ENCODE measurements around the gene SRRM3. TPM values are rescaled to one million over a fixed set of nuclear protein-coding genes. Genes with fewer than 3 reads are reported as not detected.

Gene SRRM3
- total RNA-seq, 4 donors from 2014 or later, result 0.22 to 3.1 (median 2.4) TPM

- H3K36me3 ChIP-seq, result no peaks in the 10 kb centered on the region
- H3K27ac ChIP-seq, result no peak overlapping the region
- H3K4me1 ChIP-seq, result peaks cover 0 to 23% (median 12%) of the 10 kb centered on the region in 4 donors
- TF ChIP-seq CTCF (IDR thresholded peaks at IDR 0.05) (peak in 4 of 5 experiments; percentile 31 to 55 (median 48)), POLR2A (IDR thresholded peaks at IDR 0.05) (no peak), EP300 (IDR thresholded peaks at IDR 0.05) (no peak)
- H3K9me3 ChIP-seq, result peaks cover 0 to 3% (median 0%) of the 10 kb centered on the region in 4 donors
- DNase-seq (ENCODE audit: low spot score in 2 of 2), result peak in 1 of 2 donors; percentile 30
- no peak overlapping the region for H3K4me3 ChIP-seq
- WGBS, 2 donors, result 64 to 68% methylated on average over 7 of the region's 7 CpGs
- peaks cover 0 to 56% of the 10 kb centered on the region in 2 donors for H3K27me3 ChIP-seq
Measured at GRCh38 chr7:76262683-76263402, 61.1 kb downstream of the SRRM3 start.

- Histone ChIP-seq H3K4me1 (peaks cover 0 to 24% (median 5%) of the 10 kb centered on the region in 4 donors), H3K27me3 (peaks cover 0 to 56% of the 10 kb centered on the region in 2 donors), H3K4me3 (no peak overlapping the region), H3K36me3 (no peaks in the 10 kb centered on the region), H3K27ac (no peak overlapping the region), H3K9me3 (peaks cover 0 to under 1% (median 0%) of the 10 kb centered on the region in 4 donors)
- 90 to 97% methylated on average over 7 of the region's 7 CpGs for WGBS, 2 donors
- TF ChIP-seq EP300 (IDR thresholded peaks at IDR 0.05), result no peak
- no peak for TF ChIP-seq POLR2A (IDR thresholded peaks at IDR 0.05)
- no peak for TF ChIP-seq CTCF (IDR thresholded peaks at IDR 0.05)
- no peak for DNase-seq (ENCODE audit: low spot score in 2 of 2)
Measured at GRCh38 chr7:76265299-76265698, 63.6 kb downstream of the SRRM3 start.

- DNase-seq (ENCODE audit: low spot score in 2 of 2), result no peak
- no peaks in the 10 kb centered on the region for H3K36me3 ChIP-seq
- H3K27me3 ChIP-seq, result peaks cover 4 to 52% of the 10 kb centered on the region in 2 donors
- WGBS, 2 donors, result 2 to 5% methylated on average over 6 to 24 of the region's 68 CpGs
- H3K27ac ChIP-seq, result no peak overlapping the region
- H3K4me3 ChIP-seq, result peak overlapping the region in 2 of 4 donors; percentile 22 to 38
- no peaks in the 10 kb centered on the region for H3K9me3 ChIP-seq
- H3K4me1 ChIP-seq, result peaks cover 0 to 21% (median 5%) of the 10 kb centered on the region in 4 donors
- TF ChIP-seq POLR2A (IDR thresholded peaks at IDR 0.05) (no peak), EP300 (IDR thresholded peaks at IDR 0.05) (no peak), CTCF (IDR thresholded peaks at IDR 0.05) (no peak)
Measured at GRCh38 chr7:76267107-76267893, 65.6 kb downstream of the SRRM3 start.

GRCh38 chr7:76267894-76268183 lies 66.1 kb downstream of the SRRM3 start:
- no peak overlapping the region for H3K27ac ChIP-seq
- TF ChIP-seq EP300 (IDR thresholded peaks at IDR 0.05), result no peak
- no peak for TF ChIP-seq CTCF (IDR thresholded peaks at IDR 0.05)
- no peak for TF ChIP-seq POLR2A (IDR thresholded peaks at IDR 0.05)
- no peak overlapping the region for H3K4me3 ChIP-seq
- peaks cover 4 to 56% of the 10 kb centered on the region in 2 donors for H3K27me3 ChIP-seq
- no peaks in the 10 kb centered on the region for H3K9me3 ChIP-seq
- WGBS, 2 donors, result 19 to 26% methylated on average over 4 of the region's 4 CpGs
- H3K36me3 ChIP-seq, result no peaks in the 10 kb centered on the region
- H3K4me1 ChIP-seq, result peaks cover 0 to 21% (median 5%) of the 10 kb centered on the region in 4 donors
- no peak for DNase-seq (ENCODE audit: low spot score in 2 of 2)

- no peak for DNase-seq (ENCODE audit: low spot score in 2 of 2)
- no peak for TF ChIP-seq POLR2A (IDR thresholded peaks at IDR 0.05)
- no peak for TF ChIP-seq CTCF (IDR thresholded peaks at IDR 0.05)
- TF ChIP-seq EP300 (IDR thresholded peaks at IDR 0.05), result no peak
- Histone ChIP-seq H3K27ac (no peak overlapping the region), H3K27me3 (peaks cover 4 to 58% of the 10 kb centered on the region in 2 donors), H3K36me3 (no peaks in the 10 kb centered on the region), H3K4me1 (peaks cover 0 to 21% (median 5%) of the 10 kb centered on the region in 4 donors), H3K4me3 (no peak overlapping the region), H3K9me3 (no peaks in the 10 kb centered on the region)
- WGBS, 2 donors, result 44 to 48% methylated on average over 5 of the region's 5 CpGs
Measured at GRCh38 chr7:76268376-76268775, 66.7 kb downstream of the SRRM3 start.

All from tibial nerve (tissue), 4 donors.